ENCODE measurements around the gene CEND1.

- no peak for TF ChIP-seq NFYB (CRISPR knock-in tag; IDR thresholded peaks at IDR 0.05)
- no peak for TF ChIP-seq HNRNPLL (IDR thresholded peaks at IDR 0.05; ENCODE audit: low read depth, low read length, poor library complexity, severe bottlenecking)
- no peak for TF ChIP-seq RXRA (CRISPR knock-in tag; IDR thresholded peaks at IDR 0.05)
- TF ChIP-seq TMF1 (CRISPR knock-in tag; IDR thresholded peaks at IDR 0.05; ENCODE audit: low read depth) = no peak
- TF ChIP-seq KDM5A (IDR thresholded peaks at IDR 0.05; ENCODE audit: borderline replicate concordance, low read length) = no peak
- TF ChIP-seq FOXJ3 (CRISPR knock-in tag; IDR thresholded peaks at IDR 0.05; ENCODE audit: borderline replicate concordance) = no peak
- no peak for TF ChIP-seq AGO1 (IDR thresholded peaks at IDR 0.05; ENCODE audit: low read depth, low read length, poor library complexity, severe bottlenecking)
Observed at GRCh38 chr11:786235-787083, 3.4 kb downstream of the CEND1 start.

Measured in HepG2 (cell line).